IPS DF 19.7 (cell line): ENCODE data around the gene TMEFF1.

Source experiments
- DNase-seq: peaks from one replicate; pipeline ENCODE4 v3.0.0-alpha.2; 2013; ENCODE audit warnings: low read depth, low spot score

The TMEFF1 gene

DNA sequence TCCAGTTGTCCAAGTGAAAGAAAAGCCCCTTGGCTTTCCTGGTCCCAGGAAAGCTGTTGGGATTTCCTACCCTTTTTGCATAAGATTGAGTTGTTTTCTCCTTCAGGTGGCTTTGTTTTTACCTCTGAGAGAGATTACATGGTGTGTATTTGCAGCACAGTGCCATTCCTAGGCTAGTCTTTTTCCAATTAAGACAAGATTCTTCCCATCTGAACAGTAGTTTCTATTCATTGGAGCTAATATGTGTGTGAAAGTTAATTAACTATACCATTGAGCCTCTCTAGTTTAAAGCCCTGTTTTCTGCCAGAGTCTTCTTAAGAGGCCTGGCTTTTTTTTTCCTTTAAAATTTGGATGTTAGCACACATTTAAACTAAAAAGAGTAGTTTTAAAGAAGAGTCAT lies 25.9 kb upstream of the TMEFF1 start:
- no peak for DNase-seq

DNA sequence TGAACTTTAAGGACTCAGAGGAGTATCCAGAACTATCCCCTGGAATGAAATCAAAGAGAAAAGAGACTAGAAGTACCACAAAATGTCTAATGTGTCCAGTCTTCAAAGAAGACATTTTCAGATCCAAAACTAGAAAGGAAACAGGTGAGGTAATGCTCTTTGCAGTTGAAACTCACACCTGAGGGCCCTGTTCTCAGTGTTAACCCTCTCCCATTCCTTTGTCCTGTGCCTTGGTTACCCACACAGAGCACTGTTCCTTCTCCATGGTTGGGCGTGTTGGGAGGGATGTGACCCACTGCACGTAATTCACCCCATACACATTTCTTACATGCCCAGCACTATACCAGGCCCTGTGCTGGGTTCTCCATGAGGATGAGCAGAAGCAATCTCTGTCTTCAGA lies 24.7 kb upstream of the TMEFF1 start:
- no peak for DNase-seq

DNA sequence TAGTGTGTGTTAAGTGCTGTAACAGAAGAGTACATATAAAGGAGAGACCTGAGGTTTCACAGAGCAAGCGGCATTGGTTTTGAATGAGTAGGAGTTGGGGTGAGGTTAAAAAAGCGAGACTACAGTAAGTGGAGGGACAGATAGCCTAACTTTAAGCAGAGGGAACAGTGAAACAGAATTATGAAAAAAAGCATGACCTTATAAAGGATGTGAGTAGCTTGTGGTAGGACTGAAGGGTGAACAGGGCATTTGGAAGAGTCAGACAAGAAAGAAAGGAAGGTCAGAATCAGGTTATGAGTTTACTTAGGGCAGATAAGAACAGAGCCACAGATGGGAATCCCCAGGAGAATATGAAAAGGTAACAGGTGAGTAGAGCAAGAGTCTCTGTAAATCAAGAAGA lies 23.5 kb upstream of the TMEFF1 start:
- DNase-seq: no peak

DNA sequence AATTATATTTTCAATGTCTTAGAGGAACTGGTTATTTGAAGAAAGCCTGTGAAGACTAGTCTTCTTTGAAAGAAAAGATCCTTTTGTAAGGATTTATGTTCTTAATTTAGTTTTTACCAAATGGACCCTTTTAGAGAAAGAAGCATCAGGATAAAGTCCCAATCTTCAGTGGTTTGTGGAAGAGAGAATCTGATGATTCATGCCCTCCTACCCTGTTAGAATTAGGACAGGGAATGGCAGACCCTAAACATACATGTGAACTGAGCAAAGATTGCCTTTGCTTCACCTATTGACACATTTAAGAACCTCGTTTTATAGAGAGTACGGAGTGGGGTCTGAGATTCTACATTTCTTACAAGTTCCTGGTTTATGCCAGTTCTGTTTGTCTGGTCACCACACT lies 20.1 kb upstream of the TMEFF1 start:
- no peak for DNase-seq

DNA sequence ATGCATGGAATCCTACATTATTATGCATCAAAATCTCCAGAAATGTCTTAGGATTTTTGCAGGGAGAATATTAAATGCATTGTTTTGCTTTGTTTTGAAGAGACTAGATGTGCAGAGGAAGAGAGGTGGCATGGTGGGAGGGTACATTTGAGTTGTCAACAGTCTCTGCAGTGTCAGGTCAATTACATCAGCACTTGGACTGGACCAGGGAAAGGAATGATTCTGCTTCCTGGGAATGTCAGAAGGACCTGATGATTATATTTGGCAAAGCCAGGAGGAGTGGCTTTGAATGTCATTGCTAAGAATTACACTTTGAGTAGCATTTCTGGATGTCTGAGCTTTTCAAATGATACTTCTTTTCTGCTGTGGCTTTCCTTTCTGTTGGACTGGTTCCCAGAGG lies 17.5 kb upstream of the TMEFF1 start:
- DNase-seq: no peak

DNA sequence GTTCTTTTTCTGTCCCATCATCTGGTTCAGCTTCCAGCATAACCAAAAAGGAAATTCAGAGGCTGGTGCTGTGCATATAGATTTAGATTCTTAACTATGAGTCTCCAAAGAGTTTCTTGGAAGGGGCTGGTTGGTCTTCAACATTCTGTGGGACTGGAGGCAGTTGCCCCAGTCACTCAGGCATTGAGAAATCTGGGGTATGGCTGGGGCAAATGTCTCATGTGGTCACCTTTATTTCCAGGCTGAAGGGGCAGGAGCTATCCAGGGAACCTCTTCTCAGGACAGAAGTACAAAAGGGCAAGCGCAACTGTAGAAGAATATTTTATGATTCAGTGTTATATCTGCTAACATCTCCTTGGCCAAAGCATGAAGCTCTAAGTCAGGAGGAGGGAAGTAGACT lies 15.4 kb upstream of the TMEFF1 start:
- no peak for DNase-seq

DNA sequence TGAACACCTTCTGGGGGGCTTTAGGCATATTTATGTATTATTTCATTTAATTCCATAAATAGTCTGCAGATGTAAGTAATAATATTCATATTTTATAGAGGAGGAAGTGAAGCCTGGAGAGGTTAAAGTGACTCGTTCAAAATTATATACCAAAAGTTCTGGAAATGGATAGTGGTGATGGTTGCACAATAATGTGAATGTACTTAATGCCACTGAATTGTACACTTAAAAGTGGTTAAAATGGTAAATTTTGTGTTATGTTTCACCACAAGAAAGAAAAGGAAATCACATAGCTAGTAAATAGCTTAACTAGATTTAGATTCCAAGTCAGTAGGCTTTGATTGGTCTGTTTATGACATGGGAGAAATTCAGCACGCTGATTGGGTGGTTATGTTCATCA lies 13.0 kb upstream of the TMEFF1 start:
- no peak for DNase-seq

DNA sequence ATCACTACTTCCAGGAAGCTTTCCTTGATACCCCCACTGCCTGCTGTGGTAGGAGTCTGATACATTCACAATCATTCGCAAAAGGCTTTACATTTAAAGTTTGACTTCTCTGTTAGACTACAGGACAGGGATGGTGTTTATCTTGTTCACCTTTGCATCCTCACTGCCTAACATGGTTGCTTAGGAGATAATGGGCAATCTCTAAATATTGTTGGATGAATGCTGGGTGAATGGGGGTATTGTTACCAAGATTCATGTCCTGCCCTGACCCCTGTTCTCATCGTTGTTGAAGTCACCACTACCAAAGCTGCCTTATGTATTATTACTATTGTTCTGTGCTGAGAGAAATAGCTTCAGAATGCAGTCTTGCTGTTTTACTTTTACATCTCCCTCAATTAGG lies 7.7 kb upstream of the TMEFF1 start:
- DNase-seq: no peak

DNA sequence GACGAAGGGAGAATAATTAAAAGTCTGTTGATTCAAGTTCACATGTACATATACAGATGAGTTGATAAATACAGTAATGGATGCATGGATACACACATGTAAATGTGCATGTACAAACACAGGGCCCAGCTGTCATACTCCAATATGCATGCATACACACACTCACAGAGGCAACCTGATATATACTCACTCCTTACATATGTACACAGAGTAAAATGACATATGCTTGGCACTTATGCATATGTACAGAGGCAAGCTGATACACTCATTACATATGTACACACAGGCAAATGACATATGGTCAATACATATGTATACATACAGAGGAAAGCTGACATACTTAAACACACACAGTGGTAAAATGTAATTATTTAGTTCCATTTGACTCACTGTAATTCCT lies 7.2 kb upstream of the TMEFF1 start:
- no peak for DNase-seq

DNA sequence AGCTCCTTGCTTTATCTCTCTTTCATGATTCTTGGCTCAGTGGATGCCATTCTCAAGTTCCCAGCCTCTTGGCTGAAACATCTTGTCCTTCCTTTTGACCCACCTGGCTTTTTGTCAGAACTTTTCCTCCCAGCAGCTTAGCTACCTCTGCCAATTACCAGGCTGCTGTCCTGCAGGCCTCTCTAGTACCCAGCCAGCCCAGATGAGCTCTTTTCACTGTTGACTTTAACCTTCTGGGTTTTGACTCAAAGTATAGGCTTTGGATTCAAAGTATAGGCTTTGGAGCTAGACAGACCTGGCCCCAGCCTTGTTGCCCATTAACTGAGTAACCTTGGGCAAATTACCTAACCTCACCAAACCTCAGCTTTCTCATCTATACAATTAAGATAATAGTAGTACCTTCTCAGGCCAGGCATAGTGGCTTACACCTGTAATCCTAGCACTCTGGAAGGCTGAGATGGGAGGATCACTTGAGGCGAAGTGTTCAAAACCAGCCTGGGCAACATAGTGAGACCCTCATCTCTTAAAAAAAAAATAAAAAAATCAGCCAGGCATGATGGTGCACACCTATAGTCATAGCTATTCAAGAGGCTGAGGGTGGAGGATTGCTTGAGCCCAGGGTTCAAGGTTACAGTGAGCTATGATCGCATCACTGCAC lies 6.6 kb upstream of the TMEFF1 start:
- DNase-seq: no peak

DNA sequence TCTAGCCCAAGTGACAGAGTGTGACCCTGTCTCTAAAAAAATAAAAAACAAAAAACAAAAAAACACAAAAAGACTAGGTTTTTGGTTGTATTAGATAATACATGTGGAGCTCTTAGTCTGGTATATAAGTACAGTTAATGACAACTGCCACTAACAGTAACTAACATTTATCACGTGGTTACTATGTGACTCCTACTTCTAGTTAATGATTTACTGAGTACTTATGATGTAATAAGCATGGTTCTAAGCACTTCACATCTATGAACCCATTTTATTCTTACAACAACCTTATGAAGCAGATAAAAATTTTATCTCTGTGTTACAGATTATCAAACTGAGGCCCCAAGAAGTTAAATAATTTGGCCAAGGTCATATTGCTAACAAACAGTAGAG lies 6.1 kb upstream of the TMEFF1 start:
- no peak for DNase-seq

DNA sequence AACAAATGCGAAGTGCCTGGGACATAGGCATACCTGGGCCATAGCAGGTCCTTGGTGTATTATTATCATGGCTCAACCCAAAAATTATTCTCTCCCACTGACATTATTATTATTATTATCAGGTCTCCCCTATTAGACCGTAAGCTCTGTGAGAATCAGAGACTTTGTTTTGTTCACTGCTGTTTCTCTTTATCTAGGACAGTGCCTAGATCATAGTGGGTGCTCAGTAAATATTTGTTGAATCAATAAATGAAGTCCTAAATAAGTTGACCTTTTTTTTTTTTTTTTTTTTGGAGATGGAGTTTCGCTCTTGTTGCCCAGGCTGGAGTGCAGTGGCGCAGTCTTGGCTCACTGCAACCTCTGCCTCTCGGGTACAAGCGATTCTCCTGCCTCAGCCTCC lies 4.9 kb upstream of the TMEFF1 start:
- DNase-seq: no peak

DNA sequence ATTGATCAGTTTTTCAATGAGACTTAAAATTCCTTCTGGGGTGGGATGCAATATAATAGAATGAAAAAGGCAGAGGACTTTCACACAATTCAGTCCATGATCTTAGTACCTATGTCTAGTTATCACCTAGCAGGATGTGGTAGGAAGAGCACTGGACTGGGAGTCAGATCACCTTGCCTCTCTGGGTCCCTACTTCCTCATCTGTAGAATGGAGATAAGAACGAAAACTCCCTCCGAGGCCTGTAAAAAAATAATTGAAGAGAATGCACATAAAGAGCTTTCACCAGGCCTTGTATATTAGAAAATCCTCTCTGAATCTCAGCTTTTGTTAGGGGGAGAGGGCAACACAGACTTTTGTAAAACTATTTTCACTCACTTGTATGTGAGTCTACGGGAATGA lies 681 bp upstream of the TMEFF1 start:
- no peak for DNase-seq

DNA sequence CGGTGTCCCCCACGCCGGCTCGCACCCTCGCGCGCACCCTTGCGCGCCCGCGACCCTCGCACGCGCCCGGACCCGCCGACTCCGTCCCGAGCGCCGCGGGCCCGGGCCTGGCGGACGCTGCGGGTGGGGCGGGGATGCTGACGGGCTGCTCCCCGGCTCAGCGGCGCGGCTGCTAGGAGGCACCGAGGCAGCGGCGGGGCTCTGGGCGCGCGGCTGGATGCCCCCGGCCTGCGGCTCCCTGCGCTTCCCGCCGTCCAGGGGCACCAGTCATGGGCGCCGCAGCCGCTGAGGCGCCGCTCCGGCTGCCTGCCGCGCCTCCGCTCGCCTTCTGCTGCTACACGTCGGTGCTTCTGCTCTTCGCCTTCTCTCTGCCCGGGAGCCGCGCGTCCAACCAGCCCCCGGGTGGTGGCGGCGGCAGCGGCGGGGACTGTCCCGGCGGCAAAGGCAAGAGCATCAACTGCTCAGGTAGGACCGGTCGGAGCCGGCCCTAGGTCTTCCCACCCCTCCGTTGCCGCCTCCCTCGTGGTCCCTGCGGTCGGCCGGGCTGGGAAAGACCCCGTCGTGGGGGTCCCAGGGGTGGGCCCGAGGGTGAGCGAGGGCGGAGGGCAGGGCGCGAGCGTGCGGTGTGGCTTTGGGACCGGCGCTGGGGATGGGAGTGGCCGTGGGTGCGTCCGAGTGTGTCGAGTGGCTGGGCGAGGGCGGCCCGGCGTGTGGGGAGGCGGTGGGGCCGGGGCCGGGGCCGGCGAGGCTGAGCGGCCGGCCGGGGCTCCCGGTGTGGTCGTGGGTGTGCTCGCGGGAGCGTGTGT lies 530 bp downstream of the TMEFF1 start:
- no peak for DNase-seq

DNA sequence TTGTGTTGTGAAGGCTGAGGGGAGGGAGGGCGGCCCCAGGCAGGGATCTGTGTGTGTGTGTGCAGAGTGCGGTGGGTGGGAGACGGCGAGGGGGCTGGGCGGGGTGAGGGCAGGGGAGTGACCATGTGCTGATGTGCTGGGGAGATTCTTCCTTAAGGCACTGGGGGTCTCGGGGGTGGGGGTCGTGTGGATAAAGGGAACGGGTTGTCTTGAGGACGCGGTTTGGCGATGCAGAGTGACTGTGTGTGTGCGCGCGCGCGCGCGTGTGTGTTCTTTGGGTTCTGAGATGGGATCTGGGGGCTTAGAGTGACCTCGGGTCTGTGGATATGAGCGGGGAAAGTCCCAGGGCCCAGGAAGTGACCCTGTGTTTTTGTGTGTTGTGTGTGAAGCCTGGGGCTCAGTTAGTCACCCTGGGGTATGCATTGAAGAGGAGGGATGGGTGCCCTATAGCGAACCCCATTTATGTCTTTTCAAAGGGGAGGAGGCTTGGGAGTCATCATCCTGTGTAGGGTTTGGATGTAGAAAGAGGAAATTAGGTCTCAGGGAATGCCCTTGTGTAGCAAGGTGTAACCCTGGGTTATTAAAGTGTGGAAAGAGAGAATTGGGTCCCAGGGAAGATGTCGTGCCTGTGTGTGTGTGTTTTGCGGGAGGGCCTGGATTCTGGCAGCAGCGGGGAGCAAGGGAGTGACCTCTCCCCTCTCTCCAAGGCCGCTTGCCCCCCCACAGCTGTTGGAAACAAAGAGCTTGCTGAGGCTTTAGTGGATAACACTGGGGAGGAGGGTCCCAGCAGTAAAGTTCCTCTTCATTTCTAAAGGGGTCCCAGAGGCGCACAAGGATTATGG lies 1.4 kb downstream of the TMEFF1 start:
- no peak for DNase-seq

DNA sequence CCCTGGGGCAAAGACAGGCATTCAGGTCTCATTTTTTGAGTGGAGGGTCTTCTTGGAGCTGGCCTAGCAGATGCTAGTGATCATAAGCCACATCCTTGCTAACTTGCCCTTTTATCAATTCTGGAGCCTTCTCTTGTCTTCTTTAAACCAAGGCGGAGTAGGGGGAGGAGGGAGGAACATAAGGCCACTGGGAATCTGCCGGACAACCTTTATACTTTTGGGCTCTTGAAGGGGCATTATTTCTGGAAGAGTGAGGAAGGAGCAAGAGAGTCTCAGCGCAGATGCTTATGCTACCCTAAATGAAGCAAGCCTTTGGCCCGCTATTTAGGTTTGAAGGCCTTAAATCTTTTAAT lies 2.0 kb downstream of the TMEFF1 start:
- DNase-seq: no peak

DNA sequence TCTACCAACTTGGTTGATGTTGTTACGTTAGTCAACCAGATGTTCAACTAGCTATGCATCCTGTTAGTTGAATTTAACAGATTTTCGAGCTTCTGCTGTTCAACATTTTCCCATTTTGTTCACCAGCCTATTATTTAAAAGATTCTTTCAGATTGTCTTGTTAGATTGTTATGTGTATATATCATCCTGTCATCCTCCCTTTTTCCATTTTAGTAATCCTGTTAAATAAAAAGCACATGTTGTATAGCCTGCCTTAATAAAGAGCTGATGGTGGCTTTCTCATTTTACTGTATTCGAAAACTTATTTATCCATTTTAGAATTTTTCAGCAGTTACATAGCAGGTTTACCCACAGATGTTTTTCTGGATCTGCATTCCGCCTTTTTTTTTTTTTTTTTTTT lies 4.3 kb downstream of the TMEFF1 start:
- no peak for DNase-seq

DNA sequence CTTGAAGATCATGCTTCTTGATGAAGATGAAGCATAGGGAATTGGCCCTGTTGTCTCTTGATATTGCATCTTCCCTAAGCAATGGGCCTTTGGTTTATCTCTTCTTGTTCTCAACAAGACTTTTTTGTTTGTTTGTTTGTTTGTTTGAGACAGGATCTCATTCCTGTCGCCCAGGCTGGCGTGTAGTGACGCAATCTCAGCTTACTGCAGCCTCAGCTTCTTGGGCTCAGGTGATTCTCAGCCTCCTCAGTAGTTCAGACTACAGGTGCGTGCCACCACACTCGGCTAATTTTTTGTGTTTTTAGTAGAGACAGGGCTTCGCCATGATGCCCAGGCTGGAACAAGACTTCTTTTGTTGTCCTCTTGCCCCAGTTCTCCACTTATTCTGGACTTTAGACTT lies 5.2 kb downstream of the TMEFF1 start:
- DNase-seq: no peak

DNA sequence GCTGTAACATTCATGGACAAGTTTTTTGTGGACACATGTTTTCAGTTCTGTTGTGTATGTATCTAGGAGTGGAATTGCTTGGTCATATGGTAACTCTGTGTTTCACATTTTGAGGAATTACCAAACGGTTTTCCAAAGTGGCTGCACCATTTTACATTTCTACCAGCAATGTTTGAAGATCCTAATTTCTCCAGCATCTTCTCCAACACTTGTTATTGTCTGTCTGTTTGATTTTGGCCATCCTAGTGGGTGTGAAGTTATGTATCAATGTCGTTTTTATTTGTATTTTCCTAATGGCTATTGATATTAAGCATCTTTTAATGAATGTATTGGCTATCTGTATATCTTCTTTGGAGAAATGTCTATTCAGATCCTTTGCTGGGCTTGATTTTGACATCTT lies 6.9 kb downstream of the TMEFF1 start:
- no peak for DNase-seq

DNA sequence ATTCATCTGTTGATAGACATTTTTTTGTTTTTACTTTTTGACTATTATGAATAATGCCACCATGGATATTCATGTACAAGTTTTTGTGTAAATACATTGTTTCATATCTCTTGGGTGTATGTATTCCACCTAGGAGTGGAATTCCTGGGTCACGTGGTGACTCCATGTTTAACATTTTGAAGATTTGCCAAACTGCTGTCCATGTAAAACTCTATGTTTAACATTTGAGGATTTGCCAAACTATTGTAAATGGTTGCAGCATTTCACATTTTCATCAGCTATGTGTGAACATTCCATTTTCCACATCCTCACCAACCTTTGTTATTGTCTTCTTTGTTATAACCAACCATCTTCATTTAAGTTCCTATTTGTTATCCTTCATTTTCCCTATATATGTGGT lies 12.2 kb downstream of the TMEFF1 start:
- DNase-seq: no peak

DNA sequence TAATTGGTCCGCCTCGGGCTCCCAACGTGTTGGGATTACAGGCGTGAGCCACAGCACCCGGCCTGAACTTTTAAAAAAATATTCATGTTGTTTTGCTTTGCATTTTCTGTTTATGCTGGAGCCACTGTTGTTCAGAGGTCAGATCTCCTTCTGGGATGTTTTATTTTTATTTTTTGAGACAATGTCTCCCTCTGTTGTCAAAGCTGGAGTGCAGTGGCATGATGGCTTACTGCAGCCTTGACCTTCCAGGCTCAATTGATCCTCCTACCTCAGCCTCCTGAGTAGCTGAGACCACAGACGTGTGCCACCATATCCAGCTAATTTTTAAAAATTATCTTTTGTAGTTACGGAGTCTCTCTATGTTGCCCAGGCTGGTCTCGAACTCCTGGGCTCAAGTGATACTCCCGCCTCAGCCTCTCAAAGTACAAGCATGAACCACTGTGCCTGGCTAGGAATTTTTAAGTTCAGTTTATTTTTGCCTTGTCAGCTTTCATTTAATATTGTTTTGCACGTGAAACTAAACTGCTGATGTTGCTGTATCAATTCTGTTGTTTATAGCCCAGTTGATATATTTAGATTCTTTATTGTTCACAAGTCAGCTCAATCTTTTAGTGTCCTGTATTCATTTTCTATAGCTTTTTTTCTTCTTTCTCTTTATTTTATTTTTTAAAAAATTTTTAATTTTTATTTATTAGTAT lies 13.7 kb downstream of the TMEFF1 start:
- DNase-seq: no peak

DNA sequence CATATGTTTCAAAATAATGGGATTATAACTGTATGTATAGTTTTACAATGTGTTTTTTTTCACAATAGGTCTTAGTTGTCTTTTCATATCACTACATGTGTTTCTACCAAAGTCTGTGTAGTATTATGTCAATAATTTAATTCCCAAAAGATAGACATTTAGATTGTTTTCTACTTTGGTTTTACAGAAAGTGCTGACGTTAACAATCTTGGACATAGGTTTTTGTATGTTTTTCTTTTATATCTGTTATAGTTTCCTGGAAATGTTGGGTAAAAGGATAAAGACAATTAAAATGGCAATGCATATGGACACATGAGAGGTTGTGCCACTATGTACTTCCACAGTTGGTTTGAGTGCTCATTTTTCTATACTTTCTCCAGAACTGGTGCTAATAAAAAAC lies 15.2 kb downstream of the TMEFF1 start:
- no peak for DNase-seq
